T-helper 17 cell (primary cell): ENCODE data around the gene SLC25A22. TPM values are rescaled to one million over a fixed set of nuclear protein-coding genes. Genes with fewer than 3 reads are reported as not detected.

Source experiments
- ATAC-seq: fragments of 150-1000 bp; cut with Tn5 transposase; 2 replicates; pipeline ENCODE4 v1.10.0; 2021; ENCODE audit warnings: mild to moderate bottlenecking, moderate library complexity
- DNase-seq, 3 donors: peaks; one replicate each; pipeline versions ENCODE4 v3.0.0 to v3.0.0-alpha.2; 2020 to 2021
- H3K9me3 ChIP-seq: one replicate; pipeline ENCODE4 v1.7.0; 2013; ENCODE audit warnings: low read length, mild to moderate bottlenecking; ENCODE audit not compliant: control insufficient read depth, poor library complexity, severe bottlenecking
- H3K27ac Mint-ChIP-seq: one replicate; pipeline ENCODE4 v1.8.0; 2022; ENCODE audit warnings: mild to moderate bottlenecking, moderate library complexity, mixed read lengths
- H3K27me3 Mint-ChIP-seq: one replicate; pipeline ENCODE4 v1.8.0; 2022; ENCODE audit warnings: mixed read lengths
- H3K36me3 Mint-ChIP-seq: one replicate; pipeline ENCODE4 v1.8.0; 2022; ENCODE audit warnings: low read depth, mixed read lengths
- H3K4me1 Mint-ChIP-seq: one replicate; pipeline ENCODE4 v1.8.0; 2022; ENCODE audit warnings: mild to moderate bottlenecking, mixed read lengths
- H3K4me3 Mint-ChIP-seq: one replicate; pipeline ENCODE4 v1.8.0; 2022; ENCODE audit warnings: mild to moderate bottlenecking, moderate library complexity, mixed read lengths
- total RNA-seq, 4 donors: library from RNA in 2 of 4; stranded (reverse) in 2 of 4; gene quantifications; one replicate each; pipeline ENCODE4 v1.2.3 and lab custom pipeline; 2022 to 2026

SLC25A22 gene
- total RNA-seq, 2 donors from 2014 or later = 16.4 to 20.3 TPM

DNA sequence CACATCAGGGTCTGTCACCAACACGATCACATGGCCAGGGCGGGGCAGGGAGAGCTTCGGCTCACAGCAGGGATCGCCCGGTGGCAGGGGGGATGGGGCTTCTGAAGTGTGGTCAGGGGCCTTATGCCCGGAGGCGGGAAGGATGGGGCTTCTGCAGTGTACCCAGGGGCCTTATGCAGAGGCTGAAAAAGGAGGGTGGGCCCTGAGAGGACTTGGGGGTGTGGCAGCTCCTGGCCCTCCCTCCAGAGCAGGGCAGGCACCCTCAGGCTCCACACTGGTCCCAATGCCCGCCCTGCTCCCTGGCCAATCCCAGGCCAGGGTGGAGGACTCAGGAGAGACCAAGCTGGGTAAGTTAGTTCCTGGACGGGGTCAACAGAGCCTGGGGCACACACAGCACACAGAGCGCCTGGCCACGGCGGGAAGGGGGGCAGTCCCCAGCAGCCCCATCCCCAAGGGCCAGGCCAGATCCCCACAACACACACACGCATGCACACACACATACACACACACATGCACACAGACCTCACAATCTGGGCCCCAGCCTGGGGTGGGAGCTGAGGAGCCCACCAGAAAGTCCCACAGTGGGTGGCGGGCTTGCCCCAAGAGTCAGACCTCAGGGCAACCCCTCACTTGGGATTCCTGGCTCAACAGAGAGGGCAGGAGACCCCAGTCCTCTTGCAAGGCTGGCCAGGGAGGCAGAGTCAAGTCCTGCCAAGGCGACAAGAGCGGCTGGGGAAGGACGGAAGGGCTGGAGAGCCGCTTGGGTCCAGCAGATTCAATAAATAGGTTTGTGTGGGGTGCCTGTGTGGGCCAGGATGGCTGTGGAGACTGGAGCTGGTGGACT, 7.1 kb downstream of the SLC25A22 start:
- no peaks in the 10 kb centered on the region for H3K27me3 Mint-ChIP-seq
- H3K9me3 ChIP-seq = no peaks in the 10 kb centered on the region
- no peak for ATAC-seq
- no peak overlapping the region for H3K27ac Mint-ChIP-seq
- H3K4me3 Mint-ChIP-seq = no peak overlapping the region
- no peak for DNase-seq
- no peaks in the 10 kb centered on the region for H3K36me3 Mint-ChIP-seq
- peaks cover 4% of the 10 kb centered on the region for H3K4me1 Mint-ChIP-seq

DNA sequence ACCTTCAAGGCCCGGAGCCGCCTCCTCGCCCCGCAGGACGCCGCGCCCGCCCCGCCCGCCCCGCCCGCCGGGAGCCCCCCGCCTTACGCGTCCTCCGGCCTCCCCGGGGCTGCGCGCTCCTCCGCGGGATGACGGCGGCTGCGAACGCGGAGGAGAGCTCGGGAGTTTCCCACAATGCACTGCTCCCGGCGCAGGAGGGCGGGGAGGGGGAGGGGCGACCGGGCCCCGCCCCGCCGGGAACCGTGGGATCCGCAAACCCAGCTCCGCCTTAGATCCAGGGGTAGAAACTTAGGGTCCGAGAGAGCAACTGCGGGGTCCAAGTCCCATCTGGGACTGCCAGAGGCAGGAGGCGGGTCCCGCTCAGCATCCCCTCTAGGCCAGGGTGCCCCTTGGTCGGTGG, 8.1 kb downstream of the SLC25A22 start, which contains the start of gene CEND1:
CEND1 (minus strand) TSS at position 148 of the 400 bp plus-strand sequence. CDS start 1,514 bp downstream, outside the sequence.
- H3K36me3 Mint-ChIP-seq = no peaks in the 10 kb centered on the region
- H3K9me3 ChIP-seq = no peaks in the 10 kb centered on the region
- no peak within 1 kb of the TSS for H3K27ac Mint-ChIP-seq
- no peaks in the 10 kb centered on the region for H3K27me3 Mint-ChIP-seq
- ATAC-seq (peak; percentile 76), DNase-seq (peak in 2 of 3 donors; percentile 35)
- peak within 1 kb of the TSS; percentile 52 for H3K4me3 Mint-ChIP-seq
- H3K4me1 Mint-ChIP-seq = peaks cover 4% of the 10 kb centered on the region

DNA sequence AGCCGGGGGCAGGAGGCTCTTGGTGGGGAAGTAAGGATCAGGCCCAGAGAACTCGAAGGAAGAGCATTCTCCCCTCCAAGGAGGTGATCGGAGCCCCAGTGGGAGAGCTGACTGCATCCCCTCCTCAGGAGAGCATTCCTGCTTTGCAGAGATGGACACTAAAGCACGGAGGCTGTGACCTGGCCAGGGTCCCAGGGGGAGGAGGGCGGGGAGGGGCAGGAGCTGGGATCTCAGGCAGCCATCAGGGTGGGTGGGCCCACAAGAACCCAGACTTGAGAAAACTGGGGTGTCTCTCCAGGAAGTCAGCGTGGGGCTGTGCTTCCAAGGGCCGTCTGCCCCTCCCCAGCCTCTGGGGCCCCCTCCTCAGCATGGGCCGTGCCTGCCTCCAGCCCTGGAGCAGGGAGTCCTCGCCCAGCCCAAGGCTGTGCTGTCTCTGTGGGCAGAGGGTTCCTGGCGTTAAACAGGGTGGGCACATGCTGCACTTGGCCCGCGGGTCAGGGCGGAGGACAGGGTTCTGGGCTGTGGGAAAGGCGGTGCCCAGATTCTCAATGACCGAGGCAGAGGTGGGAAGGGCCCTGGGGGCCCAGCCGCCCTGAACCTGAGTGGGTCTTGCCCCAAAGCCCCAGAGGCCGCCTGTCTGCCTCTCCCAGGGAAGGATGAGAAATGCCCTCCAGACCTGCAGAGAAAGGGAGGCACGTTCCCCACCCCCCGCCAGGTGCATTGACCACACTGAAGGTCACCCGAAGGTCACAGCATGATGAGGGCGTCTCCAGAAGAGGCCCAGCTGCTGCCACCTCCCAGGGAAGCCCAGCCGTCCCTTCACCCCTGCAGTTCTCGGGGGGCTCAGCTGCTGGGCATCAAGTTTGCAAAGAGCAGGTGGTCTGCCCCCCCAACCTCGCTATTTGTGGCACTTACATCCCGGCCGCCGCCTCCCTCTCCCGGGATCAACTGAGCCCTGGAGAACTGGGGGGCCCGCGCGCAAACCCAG, 8.8 kb downstream of the SLC25A22 start:
- ATAC-seq (no peak), DNase-seq (no peak)
- Mint-ChIP-seq H3K27ac (no peak overlapping the region), H3K4me1 (peaks cover 4% of the 10 kb centered on the region), H3K27me3 (no peaks in the 10 kb centered on the region), H3K4me3 (peak overlapping the region; percentile 52), H3K36me3 (no peaks in the 10 kb centered on the region)
- H3K9me3 ChIP-seq = no peaks in the 10 kb centered on the region

DNA sequence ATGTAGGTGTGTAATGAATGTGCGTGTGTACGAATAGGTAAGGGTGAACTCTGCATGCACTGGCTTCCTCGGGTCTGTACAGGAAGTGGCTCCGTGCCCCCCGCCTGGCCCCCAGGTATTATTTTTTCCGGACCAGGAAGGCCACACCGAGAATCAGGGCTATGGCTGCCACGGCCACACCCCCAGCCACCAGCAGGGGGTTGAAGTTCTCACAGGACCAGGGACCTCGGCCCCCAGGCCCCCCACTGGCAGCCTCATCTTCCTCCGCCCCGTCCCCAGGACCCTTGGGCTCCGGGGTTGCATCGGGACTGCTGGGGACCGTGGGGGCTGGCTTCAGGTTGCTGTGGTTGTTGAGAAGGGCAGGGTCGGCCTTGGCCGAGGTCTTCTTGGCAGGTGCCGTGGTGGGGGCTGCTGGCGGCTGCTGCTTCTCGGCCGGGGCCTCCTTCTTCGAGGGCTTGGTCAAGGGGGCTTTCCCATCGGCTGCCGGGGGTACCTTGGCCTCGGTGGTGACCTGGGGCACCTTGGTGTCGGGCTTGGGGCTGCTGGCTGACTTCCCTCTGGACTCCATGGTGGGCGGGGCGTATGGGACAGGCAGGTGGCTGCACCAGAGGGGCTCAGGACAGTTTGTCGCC, 10.0 kb downstream of the SLC25A22 start:
- ATAC-seq (no peak), DNase-seq (no peak)
- H3K9me3 ChIP-seq = no peaks in the 10 kb centered on the region
- no peaks in the 10 kb centered on the region for H3K27me3 Mint-ChIP-seq
- no peaks in the 10 kb centered on the region for H3K36me3 Mint-ChIP-seq
- H3K27ac Mint-ChIP-seq = no peak overlapping the region
- H3K4me1 Mint-ChIP-seq = peaks cover 4% of the 10 kb centered on the region
- no peak overlapping the region for H3K4me3 Mint-ChIP-seq

DNA sequence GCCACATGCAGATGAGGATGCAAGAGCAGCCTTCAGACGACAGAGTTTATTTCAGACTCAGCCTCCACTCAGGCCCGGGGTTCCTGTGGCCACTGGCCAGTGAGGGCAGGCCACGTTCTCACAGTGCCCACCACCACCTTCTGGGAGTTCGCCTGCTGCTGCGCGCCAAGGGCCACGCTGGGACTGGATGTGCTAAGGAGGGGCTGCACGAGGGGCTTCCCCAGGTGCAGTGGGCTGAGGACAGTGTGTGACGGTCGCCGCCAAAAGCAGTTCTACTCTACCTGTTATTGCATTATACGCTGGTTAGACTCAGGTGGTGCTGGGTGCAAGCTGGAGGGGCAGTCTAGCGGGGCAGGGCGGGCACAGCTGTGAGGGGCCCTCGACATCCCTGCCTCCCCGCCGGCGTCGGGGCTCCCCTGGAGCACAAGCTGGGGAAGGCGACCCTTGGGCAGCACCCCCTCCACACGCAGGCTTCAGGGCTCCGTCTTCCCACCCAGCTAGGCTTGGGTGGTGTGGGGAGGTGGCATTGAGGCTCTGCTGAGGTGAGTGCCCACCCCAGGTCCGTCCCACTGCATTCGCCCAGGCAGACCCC, 10.9 kb downstream of the SLC25A22 start:
- DNase-seq (no peak), ATAC-seq (no peak)
- H3K9me3 ChIP-seq = no peaks in the 10 kb centered on the region
- Mint-ChIP-seq H3K36me3 (no peaks in the 10 kb centered on the region), H3K27me3 (no peaks in the 10 kb centered on the region), H3K4me1 (peaks cover 4% of the 10 kb centered on the region), H3K4me3 (no peak overlapping the region), H3K27ac (no peak overlapping the region)

DNA sequence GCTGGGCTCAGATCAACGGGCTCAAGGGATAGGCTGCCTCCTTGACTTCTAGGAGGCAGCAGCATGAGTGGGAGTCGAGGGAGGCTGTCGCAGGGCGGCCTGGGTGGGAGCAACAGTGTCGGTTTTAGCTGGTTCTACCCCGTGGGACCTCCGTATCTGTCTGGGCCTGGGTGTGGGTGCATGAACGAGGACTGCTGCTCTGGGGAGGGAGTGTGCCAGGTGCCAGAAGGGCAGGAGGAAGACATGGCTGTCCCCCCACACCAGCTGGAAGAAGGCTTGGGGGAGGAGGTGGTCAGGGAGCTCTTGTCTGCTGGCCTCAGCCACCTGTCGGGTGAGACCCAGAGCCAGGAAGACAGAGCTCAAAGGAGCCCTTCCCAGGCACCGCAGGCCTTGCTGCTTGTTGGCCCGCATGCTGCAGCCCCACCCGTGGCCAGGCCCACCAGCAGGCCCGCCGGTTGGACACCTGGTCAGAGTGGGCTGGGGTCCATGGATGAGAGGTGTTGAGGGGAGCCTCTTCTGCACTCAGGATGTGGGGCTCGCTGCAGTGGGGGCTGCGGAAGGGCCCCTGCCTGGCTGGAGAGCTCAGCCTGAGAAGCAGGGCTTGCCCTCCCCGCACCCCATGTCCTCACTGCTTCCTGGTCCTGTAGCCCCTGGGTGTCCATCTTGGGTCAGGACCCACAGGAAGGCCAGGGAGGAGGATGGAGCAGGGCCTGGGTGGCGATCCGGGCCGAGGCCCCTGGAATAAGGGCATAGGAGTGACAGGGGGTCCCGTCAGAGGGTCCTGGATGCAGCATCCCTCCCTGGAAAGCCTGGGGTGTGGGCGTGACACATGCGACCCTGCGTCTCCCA, 11.6 kb downstream of the SLC25A22 start:
- H3K4me1 Mint-ChIP-seq = peaks cover 4% of the 10 kb centered on the region
- no peak overlapping the region for H3K27ac Mint-ChIP-seq
- H3K4me3 Mint-ChIP-seq = no peak overlapping the region
- no peak for DNase-seq
- H3K9me3 ChIP-seq = no peaks in the 10 kb centered on the region
- no peak for ATAC-seq
- H3K27me3 Mint-ChIP-seq = no peaks in the 10 kb centered on the region
- no peaks in the 10 kb centered on the region for H3K36me3 Mint-ChIP-seq

DNA sequence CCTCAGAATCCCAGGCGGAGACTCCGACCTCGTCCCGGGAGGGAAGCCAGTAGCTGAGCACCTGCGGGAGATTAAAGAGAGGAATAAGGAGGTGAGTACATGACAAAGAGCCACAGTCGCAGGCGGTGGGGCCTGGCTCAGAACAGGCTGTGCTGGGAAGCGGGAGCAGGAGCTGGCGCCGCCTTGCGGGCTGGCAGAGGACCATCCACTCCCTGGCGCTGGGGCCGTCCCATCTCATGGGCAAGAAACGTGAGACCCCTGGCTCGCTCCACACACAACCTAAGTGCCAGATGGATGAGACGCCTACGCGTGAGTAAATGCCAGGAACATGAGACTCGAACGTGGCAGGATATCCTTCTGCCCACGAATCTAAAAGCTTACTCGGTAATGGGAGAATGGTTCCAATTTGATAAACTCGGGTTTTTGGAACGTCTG, 14.5 kb downstream of the SLC25A22 start:
- no peaks in the 10 kb centered on the region for H3K9me3 ChIP-seq
- ATAC-seq = peak; percentile 71
- Mint-ChIP-seq H3K36me3 (no peaks in the 10 kb centered on the region), H3K4me1 (peaks cover 4% of the 10 kb centered on the region), H3K4me3 (no peak overlapping the region), H3K27ac (peak overlapping the region; percentile 56), H3K27me3 (no peaks in the 10 kb centered on the region)
- no peak for DNase-seq

DNA sequence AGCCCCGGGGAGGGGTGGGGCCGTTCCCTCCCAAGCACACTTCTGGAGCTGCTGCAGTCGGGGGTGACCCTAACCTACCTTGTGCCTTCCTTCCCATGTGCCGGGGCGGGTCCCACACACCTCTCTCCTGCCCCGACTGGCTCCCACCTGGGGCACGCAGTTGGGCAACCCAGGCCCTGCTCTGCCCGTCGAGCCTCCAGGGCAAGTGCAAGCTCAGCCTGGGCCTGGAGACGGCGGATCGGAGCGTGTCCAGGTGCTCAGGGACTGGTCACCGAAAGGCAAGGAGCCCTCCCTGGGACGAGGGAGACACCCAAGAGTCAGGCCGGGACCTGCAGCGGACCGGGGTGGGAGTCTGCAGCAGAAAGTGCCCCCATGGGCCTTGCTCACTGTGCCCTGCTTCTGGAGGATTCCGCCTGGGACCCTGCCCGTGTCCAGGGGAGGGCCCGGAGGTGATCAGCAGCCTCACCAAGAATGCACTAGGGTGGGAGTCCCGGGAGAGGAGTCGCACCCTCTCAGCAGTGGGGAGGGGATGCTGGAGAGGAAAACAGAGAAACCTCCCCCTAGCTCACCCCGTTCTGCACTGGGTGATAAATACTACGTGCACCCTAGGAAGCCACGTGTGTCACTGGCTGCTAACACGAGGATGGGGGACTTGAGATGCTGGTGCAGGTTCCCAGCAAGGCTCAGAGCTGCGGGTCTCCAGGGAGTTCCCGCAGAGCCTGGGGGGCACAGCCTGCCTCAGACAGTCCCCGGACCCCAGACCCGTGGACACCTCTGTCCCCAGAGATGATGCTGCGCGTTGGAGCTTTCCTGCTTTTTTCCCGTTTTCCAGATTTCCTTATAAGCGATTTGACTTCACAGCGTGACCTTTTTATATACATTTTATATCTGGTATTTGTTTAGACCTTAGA, 15.6 kb downstream of the SLC25A22 start:
- ATAC-seq = no peak

DNA sequence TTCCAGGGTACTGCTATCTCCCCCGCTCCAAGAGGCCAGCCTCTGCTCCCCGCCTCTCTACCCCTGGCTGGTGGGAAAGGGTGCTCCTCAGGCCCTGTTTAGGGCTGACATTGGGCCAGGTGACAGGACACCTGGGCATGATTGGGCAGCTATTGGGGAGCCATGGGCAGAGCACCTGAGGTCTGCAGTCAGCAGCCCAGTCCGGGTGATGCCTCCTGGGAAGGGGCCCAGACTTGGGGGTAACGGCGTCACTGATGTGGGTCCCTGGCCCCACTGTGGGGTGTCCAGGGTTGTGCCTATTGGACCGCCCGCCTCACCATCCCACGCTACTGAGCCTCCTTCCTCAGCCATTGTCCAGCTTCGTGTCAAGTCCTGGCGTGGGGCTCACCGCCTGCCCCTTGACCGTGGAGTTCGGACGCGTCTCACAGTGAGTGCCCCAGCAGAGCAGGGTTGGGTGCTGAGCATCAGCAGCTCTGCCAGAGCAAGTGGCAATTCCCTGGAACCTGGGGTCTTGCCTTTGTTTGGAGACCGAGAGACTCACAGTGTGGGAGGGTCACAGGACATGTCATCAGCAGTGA, 18.0 kb downstream of the SLC25A22 start:
- Mint-ChIP-seq H3K4me1 (peaks cover 6% of the 10 kb centered on the region), H3K27ac (no peak overlapping the region), H3K4me3 (peak overlapping the region; percentile 53), H3K27me3 (no peaks in the 10 kb centered on the region), H3K36me3 (no peaks in the 10 kb centered on the region)
- no peaks in the 10 kb centered on the region for H3K9me3 ChIP-seq
- DNase-seq (no peak), ATAC-seq (no peak)

More for the DNA sequence above, 15.6 kb downstream of the SLC25A22 start:
- Mint-ChIP-seq H3K4me3 (no peak overlapping the region), H3K27ac (no peak overlapping the region), H3K4me1 (peaks cover 4% of the 10 kb centered on the region), H3K27me3 (no peaks in the 10 kb centered on the region), H3K36me3 (no peaks in the 10 kb centered on the region)
- H3K9me3 ChIP-seq = no peaks in the 10 kb centered on the region
- no peak for DNase-seq

DNA sequence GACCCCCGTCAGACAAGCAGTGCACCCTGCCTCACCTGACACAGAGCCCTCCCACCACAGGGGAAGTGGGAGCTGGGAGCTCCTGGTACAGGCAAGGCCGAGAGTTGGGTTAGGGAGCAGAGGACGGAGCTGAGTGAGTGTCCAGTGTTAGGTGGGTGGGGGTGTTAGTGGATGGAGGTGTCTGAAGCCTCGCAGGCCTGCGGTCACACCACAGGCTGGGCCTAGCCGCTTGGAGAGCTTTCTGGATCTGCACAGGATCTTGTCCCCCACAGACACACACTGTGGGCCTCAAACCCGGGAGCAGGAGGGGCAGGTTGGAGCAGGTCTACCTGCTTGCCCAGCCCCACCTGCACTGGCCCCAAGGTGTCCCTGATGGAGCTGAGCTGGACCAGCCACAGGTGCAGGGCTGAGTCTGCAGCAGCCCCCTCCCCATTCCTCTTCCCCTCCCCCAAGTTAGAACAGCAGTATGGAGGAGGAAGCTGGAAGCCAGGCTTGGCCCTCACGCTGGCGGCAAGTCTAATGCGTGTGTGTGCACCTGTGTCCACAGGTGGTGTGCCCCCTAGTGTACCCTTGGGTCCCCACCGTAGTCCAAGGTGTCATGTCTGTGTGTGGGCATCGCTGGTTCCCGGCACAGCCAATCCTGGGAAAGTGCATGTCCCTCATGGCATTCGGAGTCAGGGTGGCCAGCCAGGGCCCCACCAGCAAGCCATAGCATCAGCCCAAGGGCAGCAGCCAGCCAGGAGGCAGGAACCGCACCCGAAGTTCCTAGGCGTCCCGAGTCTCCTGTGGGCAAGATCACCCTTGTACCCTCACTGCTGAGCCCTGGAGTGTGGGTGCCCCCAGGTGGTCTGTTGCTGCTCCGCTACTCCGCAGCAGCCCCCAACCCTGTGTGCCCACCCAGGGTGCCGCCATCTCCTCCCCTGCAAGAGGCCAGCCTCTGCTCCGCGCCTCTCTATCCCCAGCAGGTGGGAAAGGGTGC, 18.8 kb downstream of the SLC25A22 start:
- no peak overlapping the region for H3K27ac Mint-ChIP-seq
- no peaks in the 10 kb centered on the region for H3K9me3 ChIP-seq
- no peaks in the 10 kb centered on the region for H3K36me3 Mint-ChIP-seq
- H3K4me1 Mint-ChIP-seq = peaks cover 7% of the 10 kb centered on the region
- DNase-seq (peak in 1 of 3 donors; percentile 8), ATAC-seq (no peak)
- no peaks in the 10 kb centered on the region for H3K27me3 Mint-ChIP-seq
- H3K4me3 Mint-ChIP-seq = peak overlapping the region; percentile 53
